ENCODE measurements around the gene STAB2.

DNA sequence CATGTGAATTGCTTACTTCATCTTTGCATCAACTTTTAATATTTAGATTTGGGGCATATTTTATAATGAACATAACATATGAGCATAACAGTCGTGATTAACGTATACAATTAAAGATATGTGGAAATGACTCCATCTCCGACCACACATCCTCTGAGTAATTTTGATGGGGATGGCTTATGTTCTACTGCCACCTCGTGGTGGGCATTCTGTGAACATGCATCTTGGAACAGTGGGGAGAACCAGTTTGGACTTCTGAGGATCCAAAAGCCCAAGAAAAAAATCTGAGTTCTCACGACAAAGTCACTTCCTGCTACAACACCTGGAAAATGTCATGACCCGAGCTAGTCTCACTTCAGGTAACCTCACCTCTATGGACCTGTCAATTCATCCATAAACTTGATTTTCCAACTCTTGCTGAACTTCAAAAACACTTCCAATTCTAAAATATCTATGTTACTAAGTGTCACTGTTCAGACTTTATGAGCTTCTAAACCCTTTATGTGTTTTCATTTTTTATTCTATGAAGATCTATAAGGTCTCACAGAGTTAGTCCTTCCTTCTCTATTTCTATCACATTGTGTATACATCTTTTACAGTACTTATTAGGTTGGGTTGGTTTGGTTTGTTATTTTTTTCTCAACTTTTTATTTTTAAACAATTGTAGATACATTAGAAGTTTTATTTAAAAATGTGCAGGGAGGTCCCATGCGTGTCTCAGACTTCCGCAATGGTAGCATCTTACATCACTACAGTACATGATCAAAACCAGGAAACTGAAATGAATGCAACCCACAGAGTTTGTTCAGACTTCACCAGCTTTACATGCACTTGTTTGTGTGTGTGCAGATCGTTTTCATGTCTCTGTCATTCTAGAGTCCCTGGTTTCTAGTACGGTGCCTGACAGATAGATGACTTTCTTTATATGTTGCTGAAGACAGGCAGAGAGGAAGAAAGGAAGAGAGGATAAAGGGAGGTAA, 38.2 kb upstream of the STAB2 start:
- TF ChIP-seq, protein P1, sequence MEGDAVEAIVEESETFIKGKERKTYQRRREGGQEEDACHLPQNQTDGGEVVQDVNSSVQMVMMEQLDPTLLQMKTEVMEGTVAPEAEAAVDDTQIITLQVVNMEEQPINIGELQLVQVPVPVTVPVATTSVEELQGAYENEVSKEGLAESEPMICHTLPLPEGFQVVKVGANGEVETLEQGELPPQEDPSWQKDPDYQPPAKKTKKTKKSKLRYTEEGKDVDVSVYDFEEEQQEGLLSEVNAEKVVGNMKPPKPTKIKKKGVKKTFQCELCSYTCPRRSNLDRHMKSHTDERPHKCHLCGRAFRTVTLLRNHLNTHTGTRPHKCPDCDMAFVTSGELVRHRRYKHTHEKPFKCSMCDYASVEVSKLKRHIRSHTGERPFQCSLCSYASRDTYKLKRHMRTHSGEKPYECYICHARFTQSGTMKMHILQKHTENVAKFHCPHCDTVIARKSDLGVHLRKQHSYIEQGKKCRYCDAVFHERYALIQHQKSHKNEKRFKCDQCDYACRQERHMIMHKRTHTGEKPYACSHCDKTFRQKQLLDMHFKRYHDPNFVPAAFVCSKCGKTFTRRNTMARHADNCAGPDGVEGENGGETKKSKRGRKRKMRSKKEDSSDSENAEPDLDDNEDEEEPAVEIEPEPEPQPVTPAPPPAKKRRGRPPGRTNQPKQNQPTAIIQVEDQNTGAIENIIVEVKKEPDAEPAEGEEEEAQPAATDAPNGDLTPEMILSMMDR (IDR thresholded peaks at IDR 0.05; ENCODE audit: low read length), result peak; percentile 91
- no peak for TF ChIP-seq EZH2phosphoT487 (IDR thresholded peaks at IDR 0.05; ENCODE audit: low read length)
